HepG2 (cell line): Measurements from ENCODE around the gene GLTPD2. TPM values are rescaled to one million over a fixed set of nuclear protein-coding genes. Genes with fewer than 3 reads are reported as not detected.

Source experiments
- ATAC-seq: fragments of 200-7000 bp; cut with Tn5 transposase; 3 replicates; pipeline ENCODE4 v1.9.1; 2020; ENCODE audit warnings: mild to moderate bottlenecking, moderate library complexity
- BruUV-seq: library from RNA; stranded (reverse); fragments of 400-500 nt; replicated peaks from 2 replicates; lab custom pipeline; 2021; lab: Mats Ljungman, UMichigan
- CTCF ChIA-PET: fragments of 300-600 bp; formaldehyde crosslinking; extraction: SDS; loops from one replicate; lab custom pipeline; 2021; ENCODE audit warnings: low total read pairs, inconsistent platforms, low intra/inter-chr PET ratio; lab: Yijun Ruan, JAX
- POLR2A ChIA-PET: fragments of 350-600 bp; sonication (Branson Sonifier 250); formaldehyde crosslinking; loops from one replicate; lab custom pipeline; 2020; ENCODE audit warnings: antibody characterized with exemption, inconsistent platforms; lab: Yijun Ruan, JAX
- DNase-seq: peaks from one replicate; pipeline ENCODE4 v3.0.0-alpha.2; 2015; ENCODE audit warnings: low spot score
- FAIRE-seq: peaks from 3 replicates; lab custom pipeline; 2011; peaks lifted over from hg19 to GRCh38; lab: Jason Lieb, UNC
- H2AFZ ChIP-seq: one replicate; pipeline ENCODE4 v1.6.1; 2011; ENCODE audit warnings: low read length, inconsistent platforms
- H3K27ac ChIP-seq: fragments of 300-600 bp; 3 replicates; pipeline ENCODE4 v1.8.0; 2011; ENCODE audit warnings: mixed run types, mild to moderate bottlenecking, mixed read lengths, low read length, inconsistent platforms; ENCODE audit not compliant: insufficient read depth; ENCODE audit errors: extremely low read length
- H3K27me3 ChIP-seq, 2 experiments: fragments of 200-600 bp in 1 of 2; 2 replicates in 1 of 2; 3 replicates in 1 of 2; pipeline versions ENCODE4 v1.6.0 to v1.8.0; 2011; ENCODE audit warnings: low read length in 2 of 2, mild to moderate bottlenecking in 2 of 2, moderate library complexity in 2 of 2, inconsistent platforms in 1 of 2; ENCODE audit not compliant: insufficient read depth in 2 of 2, control insufficient read depth in 1 of 2
- H3K36me3 ChIP-seq, 2 experiments: fragments of 200-600 bp in 1 of 2; replicated peaks in 1 of 2; 2 replicates in 1 of 2; 3 replicates in 1 of 2; pipeline versions ENCODE4 v1.5.1 to v1.8.0; 2011; ENCODE audit warnings: low read length in 2 of 2, inconsistent platforms in 1 of 2; ENCODE audit not compliant: insufficient read depth in 2 of 2, control insufficient read depth in 1 of 2
- H3K4me1 ChIP-seq: 2 replicates; pipeline ENCODE4 v1.5.1; 2012; ENCODE audit warnings: low read length, inconsistent platforms; ENCODE audit not compliant: insufficient read depth
- H3K4me2 ChIP-seq: 2 replicates; pipeline ENCODE4 v1.6.0; 2011; ENCODE audit warnings: low read depth, low read length, inconsistent platforms
- H3K4me3 ChIP-seq, 3 experiments: fragments of 200-600 bp in 1 of 3; sonication (generic), shearing (Covaris generic) in 1 of 3; replicated peaks in 1 of 3; 2 replicates each; pipeline ENCODE4 v1.5.1; 2011 to 2016; ENCODE audit warnings: low read length in 3 of 3, inconsistent platforms in 2 of 3, low read depth in 2 of 3, mild to moderate bottlenecking in 2 of 3, control low read depth in 1 of 3, mixed read lengths in 1 of 3; ENCODE audit not compliant: insufficient read depth in 1 of 3
- H3K79me2 ChIP-seq: one replicate; pipeline ENCODE4 v1.6.1; 2011; ENCODE audit warnings: low read length, inconsistent platforms; ENCODE audit not compliant: insufficient read depth
- H3K9ac ChIP-seq: 2 replicates; pipeline ENCODE4 v1.6.0; 2011; ENCODE audit warnings: mild to moderate bottlenecking, low read depth, low read length, inconsistent platforms; ENCODE audit not compliant: insufficient read depth
- H3K9me3 ChIP-seq: 2 replicates; pipeline ENCODE4 v1.5.1; 2012; ENCODE audit warnings: mild to moderate bottlenecking, low read length
- H4K20me1 ChIP-seq: 2 replicates; pipeline ENCODE4 v1.6.0; 2011; ENCODE audit warnings: inconsistent platforms, mild to moderate bottlenecking, low read length, moderate library complexity; ENCODE audit not compliant: insufficient read depth
- CCDC6 ChIP-seq: sonication (generic); formaldehyde crosslinking; IDR thresholded peaks from 2 replicates; pipeline ENCODE4 v1.8.1; 2022; ENCODE audit warnings: mild to moderate bottlenecking, missing genetic modification reagents, moderate library complexity
- DR1 ChIP-seq: sonication (generic); formaldehyde crosslinking; IDR thresholded peaks from 2 replicates; pipeline ENCODE4 v1.8.0; 2021; ENCODE audit warnings: mild to moderate bottlenecking, missing genetic modification reagents, inconsistent platforms
- GLI4 ChIP-seq: sonication (generic); formaldehyde crosslinking; IDR thresholded peaks from 2 replicates; pipeline ENCODE4 v1.5.1; 2020; ENCODE audit warnings: missing genetic modification reagents, mild to moderate bottlenecking, moderate library complexity, borderline replicate concordance
- KDM5B ChIP-seq: sonication (generic); formaldehyde crosslinking; IDR thresholded peaks from 2 replicates; pipeline ENCODE4 v1.4.0; 2020; ENCODE audit warnings: missing genetic modification reagents, mild to moderate bottlenecking, borderline replicate concordance
- MIER3 ChIP-seq: IDR thresholded peaks from 2 replicates; pipeline ENCODE4 v1.6.1; 2016; ENCODE audit warnings: missing compliant biosample characterization, borderline replicate concordance
- NFE2L2 ChIP-seq: fragments of 150-350 bp; IDR thresholded peaks from 2 replicates; pipeline ENCODE4 v1.6.1; 2014; ENCODE audit warnings: low read length
- RORA ChIP-seq: sonication (generic); formaldehyde crosslinking; IDR thresholded peaks from 2 replicates; pipeline ENCODE4 v1.5.0; 2020; ENCODE audit warnings: mild to moderate bottlenecking, missing genetic modification reagents, moderate library complexity
- TAF1 ChIP-seq: sonication (generic); formaldehyde crosslinking; IDR thresholded peaks from 2 replicates; pipeline ENCODE4 v1.4.0; 2020; ENCODE audit warnings: missing genetic modification reagents
- TEAD2 ChIP-seq: sonication (generic); formaldehyde crosslinking; IDR thresholded peaks from 2 replicates; pipeline ENCODE4 v1.9.0; 2021; ENCODE audit warnings: missing genetic modification reagents
- ZBTB1 ChIP-seq: sonication (generic); formaldehyde crosslinking; IDR thresholded peaks from 2 replicates; pipeline ENCODE4 v1.4.0; 2020; ENCODE audit warnings: missing genetic modification reagents, borderline replicate concordance
- ZBTB38 ChIP-seq: sonication (generic); formaldehyde crosslinking; IDR thresholded peaks from 2 replicates; pipeline ENCODE4 v1.5.1; 2020; ENCODE audit warnings: mild to moderate bottlenecking, missing genetic modification reagents
- ZNF235 ChIP-seq: sonication (generic); formaldehyde crosslinking; IDR thresholded peaks from 2 replicates; pipeline ENCODE4 v1.8.1; 2023; ENCODE audit warnings: mild to moderate bottlenecking, missing genetic modification reagents, borderline replicate concordance
- ZNF263 ChIP-seq: sonication (generic); formaldehyde crosslinking; IDR thresholded peaks from 2 replicates; pipeline ENCODE4 v1.4.0; 2020; ENCODE audit warnings: missing genetic modification reagents
- ZNF350 ChIP-seq: sonication (generic); formaldehyde crosslinking; IDR thresholded peaks from 2 replicates; pipeline ENCODE4 v1.4.0; 2020; ENCODE audit warnings: mild to moderate bottlenecking, low read depth, missing genetic modification reagents, borderline replicate concordance
- ZNF614 ChIP-seq: IDR thresholded peaks from 2 replicates; pipeline ENCODE4 v1.6.1; 2018; ENCODE audit warnings: missing biosample characterization, missing genetic modification reagents, inconsistent platforms, borderline replicate concordance
- ZNF670 ChIP-seq: sonication (generic); formaldehyde crosslinking; IDR thresholded peaks from 2 replicates; pipeline ENCODE4 v1.8.0; 2022; ENCODE audit warnings: mild to moderate bottlenecking, missing genetic modification reagents, borderline replicate concordance
- ZNF724P ChIP-seq: sonication (generic); formaldehyde crosslinking; IDR thresholded peaks from 2 replicates; pipeline ENCODE4 v1.8.0; 2022; ENCODE audit warnings: missing genetic modification reagents, borderline replicate concordance
- WGBS: methylation state at CpG from one replicate; pipeline ENCODE4 v1.1.6; 2017; ENCODE audit warnings: low lambda C conversion rate; 5-methylcytosine and 5-hydroxymethylcytosine counted together
- in situ Hi-C: cut with HindIII; loops from 2 replicates; pipeline ENCODE4 v1.10.0; 2017; ENCODE audit warnings: low pct_unique_long_range_greater_than_20kb; ENCODE audit not compliant: extremely low pct_ligation_motif_present
- intact Hi-C: fragments of 100-400 bp; cut with micrococcal nuclease; formaldehyde crosslinking; loops from one replicate; pipeline ENCODE4 v1.10.0; 2022; ENCODE audit not compliant: unreplicated experiment
- polyA plus RNA-seq, 8 experiments: library from polyadenylated mRNA; depleted of rRNA in 3 of 8; stranded (reverse) in 7 of 8; unstranded in 1 of 8; fragments of >200 nt; fragmentation: Illumina TruSeq in 4 of 8; extraction: Trizol in 4 of 8; gene quantifications; 2 replicates each; pipeline versions ENCODE4 v1.2.1 to v1.2.3, GENCODE V29; 2011 to 2016; ENCODE audit warnings: low read depth in 4 of 8, missing spikeins in 1 of 8, mixed read lengths in 1 of 8; ENCODE audit not compliant: insufficient read depth in 1 of 8
- total RNA-seq, 5 experiments: library from RNA; depleted of rRNA; stranded (reverse); fragments of >200 nt; fragmentation: Illumina TruSeq; extraction: Trizol; gene quantifications; 2 replicates each; pipeline ENCODE4 v1.2.3, GENCODE V29; 2016; ENCODE audit warnings: low read depth in 1 of 5
- TF ChIP-seq, protein P1 (sequence below): sonication (generic); formaldehyde crosslinking; conservative IDR thresholded peaks from 2 replicates; pipeline ENCODE4 v1.8.1; 2023; ENCODE audit warnings: missing genetic modification reagents
- TF ChIP-seq, protein P2 (sequence below): sonication (generic); formaldehyde crosslinking; IDR thresholded peaks from 2 replicates; pipeline ENCODE4 v1.4.0; 2020; ENCODE audit warnings: mild to moderate bottlenecking, missing genetic modification reagents

GLTPD2 gene
- total and polyA plus RNA-seq, 2 of the 13 experiments (the other 11 are each of a cell fraction or from before 2014, with no cell fraction given): 7.5 to 12.9 TPM

DNA sequence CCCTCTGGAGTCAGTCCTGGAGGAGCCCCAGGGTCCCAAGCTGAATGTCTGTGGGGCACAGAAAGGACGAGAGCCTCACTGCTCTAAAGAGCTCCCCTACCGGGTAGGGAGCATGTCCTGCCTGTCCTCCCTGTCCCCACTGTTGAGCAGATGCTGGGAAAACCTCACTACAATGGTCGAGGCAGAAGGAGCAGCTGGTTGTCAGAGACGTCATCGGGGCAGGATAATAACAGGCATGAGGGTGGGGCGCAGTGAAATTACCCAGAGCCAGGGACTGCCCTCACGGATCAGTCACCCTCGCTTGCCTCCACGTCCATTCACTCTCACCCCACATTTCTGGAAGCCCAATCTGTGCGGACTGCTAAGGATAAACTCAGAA, 16.5 kb upstream of the GLTPD2 start (continued):
- TF ChIP-seq ZNF350 (CRISPR knock-in tag) (no peak), CCDC6 (CRISPR knock-in tag) (no peak)

DNA sequence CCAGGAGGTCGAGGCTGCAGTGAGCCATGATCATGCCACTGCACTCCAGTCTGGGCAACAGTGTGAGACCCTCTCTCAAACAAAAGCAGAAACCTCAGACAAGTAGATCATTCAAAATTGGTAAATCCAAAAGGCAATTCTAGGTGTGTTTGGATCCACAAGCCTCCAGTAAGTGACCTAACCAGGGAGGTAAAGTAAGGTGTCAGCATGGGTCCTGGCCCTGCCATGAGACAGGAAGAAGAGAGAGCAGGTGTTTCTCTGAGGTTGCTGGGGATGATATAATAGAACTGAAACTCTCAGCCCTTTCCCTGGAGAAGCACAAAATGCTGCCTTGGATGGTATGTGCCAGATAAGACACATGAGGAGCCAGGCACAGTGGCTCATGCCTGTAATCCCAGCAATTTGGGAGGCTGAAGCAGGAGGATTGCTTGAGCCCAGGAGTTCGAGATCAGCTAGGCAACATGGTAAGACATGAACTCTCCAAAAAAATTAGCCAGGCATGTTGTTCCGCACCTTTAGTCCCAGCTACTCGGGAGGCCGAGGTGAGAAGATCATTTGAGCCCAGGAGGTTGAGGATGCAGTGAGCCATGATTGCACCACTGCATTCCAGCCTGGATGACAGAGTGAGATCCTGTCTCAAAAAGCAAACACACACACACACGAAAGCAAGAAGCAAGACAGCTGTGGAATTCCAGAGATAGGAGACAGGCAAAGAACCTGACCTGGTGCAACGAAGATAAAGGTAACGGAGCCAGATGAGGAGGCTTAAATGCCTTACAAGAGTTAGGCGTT, 10.6 kb upstream of the GLTPD2 start:
- WGBS: 17% methylated on average over 9 of the region's 9 CpGs
- peak overlapping the region; percentile 47 for H3K9ac ChIP-seq
- ChIA-PET CTCF (interaction anchor here (1.3 kb wide), 1 partner anchor 10 kb away, joined by 4 read pairs; no protein-coding TSS in a partner anchor), POLR2A (interaction anchor here (0.7 to 13.3 kb wide), 15 partner anchors 11 to 83 kb away, joined by 3 to 317 read pairs (median 7); partner anchors contain the start of genes ARRB2, CXCL16, GLTPD2 and MED11)
- in situ Hi-C loops (no loop called here), intact Hi-C loops (no loop called here)
- BruUV-seq: no TSS peak
- peak overlapping the region; percentile 59 for H3K4me2 ChIP-seq
- no peaks in the 10 kb centered on the region for H3K9me3 ChIP-seq
- H3K4me1 ChIP-seq: peaks cover 65% of the 10 kb centered on the region
- H3K36me3 ChIP-seq: peaks cover 4 to 8% of the 10 kb centered on the region in 2 experiments; a peak in 3 of 5 replicates
- H3K79me2 ChIP-seq: peaks cover 9% of the 10 kb centered on the region
- no peaks in the 10 kb centered on the region; the same call in 1 of the 2 replicates for H4K20me1 ChIP-seq
- peak; percentile 98 for FAIRE-seq
- no peak overlapping the region for H2AFZ ChIP-seq
- DNase-seq: peak; percentile 83
- no peaks in the 10 kb centered on the region for H3K27me3 ChIP-seq
- peak overlapping the region; percentile 74 for H3K27ac ChIP-seq
- H3K4me3 ChIP-seq: 0 out of 6 replicates have a peak overlapping the region, but pooled peaks of 1 of the 3 experiments have one; percentile 7
- peak; percentile 86 for ATAC-seq
- TF ChIP-seq ZNF670 (CRISPR knock-in tag) (peak; percentile 55; the same call in 1 of the 2 replicates), KDM5B (CRISPR knock-in tag) (no peak), RORA (CRISPR knock-in tag) (no peak), ZBTB1 (CRISPR knock-in tag) (no peak), DR1 (CRISPR knock-in tag) (no peak), GLI4 (no peak), MIER3 (CRISPR knock-in tag) (peak; percentile 78; the same call in 1 of the 2 replicates), TAF1 (CRISPR knock-in tag) (no peak), NFE2L2 (no peak), ZNF614 (CRISPR knock-in tag) (peak; percentile 72; the same call in 1 of the 2 replicates), TEAD2 (CRISPR knock-in tag) (0 out of 2 replicates have a peak, but pooled peaks have one; percentile 24), ZNF724P (CRISPR knock-in tag) (no peak), ZBTB38 (CRISPR knock-in tag) (peak; percentile 85), ZNF263 (peak; percentile 58; the same call in 1 of the 2 replicates), ZNF235 (CRISPR knock-in tag) (no peak)
- TF ChIP-seq, protein P1, sequence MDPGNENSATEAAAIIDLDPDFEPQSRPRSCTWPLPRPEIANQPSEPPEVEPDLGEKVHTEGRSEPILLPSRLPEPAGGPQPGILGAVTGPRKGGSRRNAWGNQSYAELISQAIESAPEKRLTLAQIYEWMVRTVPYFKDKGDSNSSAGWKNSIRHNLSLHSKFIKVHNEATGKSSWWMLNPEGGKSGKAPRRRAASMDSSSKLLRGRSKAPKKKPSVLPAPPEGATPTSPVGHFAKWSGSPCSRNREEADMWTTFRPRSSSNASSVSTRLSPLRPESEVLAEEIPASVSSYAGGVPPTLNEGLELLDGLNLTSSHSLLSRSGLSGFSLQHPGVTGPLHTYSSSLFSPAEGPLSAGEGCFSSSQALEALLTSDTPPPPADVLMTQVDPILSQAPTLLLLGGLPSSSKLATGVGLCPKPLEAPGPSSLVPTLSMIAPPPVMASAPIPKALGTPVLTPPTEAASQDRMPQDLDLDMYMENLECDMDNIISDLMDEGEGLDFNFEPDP (CRISPR knock-in tag): no peak
- TF ChIP-seq, protein P2, sequence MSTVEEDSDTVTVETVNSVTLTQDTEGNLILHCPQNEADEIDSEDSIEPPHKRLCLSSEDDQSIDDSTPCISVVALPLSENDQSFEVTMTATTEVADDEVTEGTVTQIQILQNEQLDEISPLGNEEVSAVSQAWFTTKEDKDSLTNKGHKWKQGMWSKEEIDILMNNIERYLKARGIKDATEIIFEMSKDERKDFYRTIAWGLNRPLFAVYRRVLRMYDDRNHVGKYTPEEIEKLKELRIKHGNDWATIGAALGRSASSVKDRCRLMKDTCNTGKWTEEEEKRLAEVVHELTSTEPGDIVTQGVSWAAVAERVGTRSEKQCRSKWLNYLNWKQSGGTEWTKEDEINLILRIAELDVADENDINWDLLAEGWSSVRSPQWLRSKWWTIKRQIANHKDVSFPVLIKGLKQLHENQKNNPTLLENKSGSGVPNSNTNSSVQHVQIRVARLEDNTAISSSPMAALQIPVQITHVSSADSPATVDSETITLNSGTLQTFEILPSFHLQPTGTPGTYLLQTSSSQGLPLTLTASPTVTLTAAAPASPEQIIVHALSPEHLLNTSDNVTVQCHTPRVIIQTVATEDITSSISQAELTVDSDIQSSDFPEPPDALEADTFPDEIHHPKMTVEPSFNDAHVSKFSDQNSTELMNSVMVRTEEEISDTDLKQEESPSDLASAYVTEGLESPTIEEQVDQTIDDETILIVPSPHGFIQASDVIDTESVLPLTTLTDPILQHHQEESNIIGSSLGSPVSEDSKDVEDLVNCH (CRISPR knock-in tag): no peak
